Measurements from ENCODE around the gene ZBED2.
"Not testable (repeated sequence)": the region's sequence is repeated elsewhere in the genome, so short reads cannot be mapped to it uniquely, and the experiment has no call there.

Gene ZBED2

GRCh38 chr3:111571907-111572460, 23.2 kb downstream of the ZBED2 start:
- no peak for DNase-seq (ENCODE audit: low spot score)

GRCh38 chr3:111571282-111571681, 23.9 kb downstream of the ZBED2 start:
- DNase-seq (ENCODE audit: low spot score) = no peak

- DNase-seq (ENCODE audit: low spot score) = no peak
These were observed 24.6 kb downstream of the ZBED2 start for GRCh38 chr3:111570404-111571030.

- no peak for DNase-seq (ENCODE audit: low spot score)
These were observed 26.2 kb downstream of the ZBED2 start for GRCh38 chr3:111568911-111569310.

GRCh38 chr3:111568355-111568754, 26.8 kb downstream of the ZBED2 start:
- DNase-seq (ENCODE audit: low spot score) = no peak

DNA sequence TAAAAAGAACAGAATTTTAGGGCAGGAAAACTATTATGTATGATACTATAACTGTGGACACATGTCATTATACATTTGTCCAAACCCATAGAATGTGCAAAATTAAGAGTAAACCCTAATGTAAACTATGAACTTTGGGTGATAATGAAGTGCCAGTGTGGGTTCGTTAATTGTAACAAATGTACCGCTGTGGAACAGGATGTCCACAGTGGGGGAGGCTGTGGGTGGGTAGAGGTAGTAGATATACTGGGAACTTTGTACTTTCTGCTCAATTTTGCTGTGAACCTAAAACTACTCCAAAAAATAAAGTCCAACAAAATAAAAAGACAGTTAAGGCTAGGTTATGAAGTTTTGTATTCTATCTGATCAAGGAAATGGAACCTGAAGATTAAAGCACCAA, 28.3 kb downstream of the ZBED2 start:
- DNase-seq (ENCODE audit: low spot score) = no peak

DNA sequence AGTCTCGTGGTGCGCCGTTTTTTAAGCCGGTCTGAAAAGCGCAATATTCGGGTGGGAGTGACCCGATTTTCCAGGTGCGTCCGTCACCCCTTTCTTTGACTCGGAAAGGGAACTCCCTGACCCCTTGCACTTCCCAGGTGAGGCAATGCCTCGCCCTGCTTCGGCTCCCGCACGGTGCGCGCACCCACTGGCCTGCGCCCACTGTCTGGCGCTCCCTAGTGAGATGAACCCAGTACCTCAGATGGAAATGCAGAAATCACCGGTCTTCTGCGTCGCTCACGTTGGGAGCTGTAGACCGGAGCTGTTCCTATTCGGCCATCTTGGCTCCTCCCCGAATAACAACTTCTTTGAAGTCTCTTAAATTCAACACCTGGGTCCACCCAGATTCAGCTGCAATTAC, 33.2 kb downstream of the ZBED2 start:
- DNase-seq (ENCODE audit: low spot score) = not testable (repeated sequence)

- DNase-seq (ENCODE audit: low spot score) = no peak
These were observed 46.4 kb downstream of the ZBED2 start for GRCh38 chr3:111548756-111549155.

GRCh38 chr3:111548092-111548491, 47.1 kb downstream of the ZBED2 start:
- no peak for DNase-seq (ENCODE audit: low spot score)

DNA sequence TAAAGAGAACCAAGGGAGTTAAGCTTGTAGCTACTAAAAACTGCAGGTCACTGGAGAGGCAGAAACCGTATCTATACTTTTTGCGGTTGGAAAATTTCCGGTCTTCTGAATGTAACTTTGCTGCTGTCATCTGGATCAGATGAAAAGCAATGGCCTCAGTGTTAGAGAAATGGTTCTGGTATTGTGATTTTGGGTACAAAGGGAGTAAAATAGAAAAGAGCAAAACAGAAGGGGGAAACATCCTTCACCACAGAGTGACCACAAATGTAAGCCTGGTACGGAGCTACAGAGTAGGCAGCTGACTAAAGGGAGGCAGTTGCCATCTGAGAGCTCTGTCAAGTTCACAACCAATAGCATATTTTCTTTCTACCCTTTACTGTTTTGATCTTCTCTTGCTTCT, 47.5 kb downstream of the ZBED2 start:
- DNase-seq (ENCODE audit: low spot score) = no peak

GRCh38 chr3:111545349-111545748, 49.8 kb downstream of the ZBED2 start:
- DNase-seq (ENCODE audit: low spot score) = no peak
